Measurements from ENCODE around the gene AFAP1.

Gene AFAP1

GRCh38 chr4:7968262-7968896, 28.7 kb upstream of the AFAP1 start:
- 91% methylated on average over 16 of the region's 16 CpGs for WGBS, 2 experiments
- Histone ChIP-seq H3K27me3 (ENCODE audit: control insufficient read depth, insufficient read depth, low read length, poor library complexity, severe bottlenecking) (no peaks in the 10 kb centered on the region), H3K27ac (ENCODE audit: insufficient read depth, low read depth, low read length, poor library complexity, severe bottlenecking) (no peak overlapping the region)

DNA sequence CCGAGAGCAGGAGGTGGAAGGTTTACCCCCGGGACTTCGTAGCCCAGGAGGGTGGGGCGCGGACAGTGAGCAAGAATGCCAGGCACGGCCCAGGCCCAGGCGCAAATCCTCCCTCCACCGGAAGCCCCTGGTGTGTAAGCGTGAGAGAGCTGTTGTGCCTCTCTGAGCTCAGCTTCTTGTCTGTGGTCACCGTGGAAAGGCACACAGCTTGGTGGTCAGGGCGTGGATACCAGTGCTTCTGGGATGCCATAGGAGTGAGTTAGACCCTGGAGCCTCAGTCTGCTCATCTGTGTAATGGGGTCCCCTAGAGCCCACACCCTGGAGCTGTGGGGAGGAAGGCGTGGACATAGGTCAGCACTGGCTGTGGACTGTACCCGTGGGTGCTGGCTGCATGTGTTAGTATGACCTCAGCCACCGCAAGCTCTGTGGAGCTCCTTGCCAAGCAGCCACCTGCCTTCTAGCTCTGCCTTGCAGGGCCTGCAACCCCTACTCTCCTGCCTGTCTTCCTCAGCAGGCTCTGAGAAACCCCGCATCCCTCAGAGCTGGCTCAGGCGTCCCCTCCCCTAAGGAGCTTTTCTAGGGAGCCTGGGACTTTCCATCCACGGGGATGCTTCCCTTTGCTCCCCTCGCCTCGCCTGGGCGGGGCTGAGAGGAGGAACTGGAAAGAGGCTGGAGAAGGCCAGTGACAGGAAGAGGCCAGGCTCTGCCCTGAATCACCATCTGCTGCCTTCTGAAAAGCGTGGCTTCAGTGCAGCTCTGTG, 28.0 kb upstream of the AFAP1 start:
- Histone ChIP-seq H3K27ac (ENCODE audit: insufficient read depth, low read depth, low read length, poor library complexity, severe bottlenecking) (no peak overlapping the region), H3K4me1 (ENCODE audit: control insufficient read depth, insufficient read depth, low read length) (peaks cover 9% of the 10 kb centered on the region), H3K36me3 (ENCODE audit: control insufficient read depth, insufficient read depth, low read length) (no peaks in the 10 kb centered on the region), H3K9me3 (ENCODE audit: control insufficient read depth, low read length) (no peaks in the 10 kb centered on the region), H3K27me3 (ENCODE audit: control insufficient read depth, insufficient read depth, low read length, poor library complexity, severe bottlenecking) (no peaks in the 10 kb centered on the region), H3K4me3 (ENCODE audit: insufficient read depth, low read depth, low read length) (no peak overlapping the region)
- WGBS, 2 experiments, result 87 to 88% methylated on average over 21 of the region's 21 CpGs

More at GRCh38 chr4:7968262-7968896, 28.7 kb upstream of the AFAP1 start:
- Histone ChIP-seq H3K4me1 (ENCODE audit: control insufficient read depth, insufficient read depth, low read length) (peaks cover 9% of the 10 kb centered on the region), H3K36me3 (ENCODE audit: control insufficient read depth, insufficient read depth, low read length) (no peaks in the 10 kb centered on the region), H3K4me3 (ENCODE audit: insufficient read depth, low read depth, low read length) (no peak overlapping the region), H3K9me3 (ENCODE audit: control insufficient read depth, low read length) (no peaks in the 10 kb centered on the region)

DNA sequence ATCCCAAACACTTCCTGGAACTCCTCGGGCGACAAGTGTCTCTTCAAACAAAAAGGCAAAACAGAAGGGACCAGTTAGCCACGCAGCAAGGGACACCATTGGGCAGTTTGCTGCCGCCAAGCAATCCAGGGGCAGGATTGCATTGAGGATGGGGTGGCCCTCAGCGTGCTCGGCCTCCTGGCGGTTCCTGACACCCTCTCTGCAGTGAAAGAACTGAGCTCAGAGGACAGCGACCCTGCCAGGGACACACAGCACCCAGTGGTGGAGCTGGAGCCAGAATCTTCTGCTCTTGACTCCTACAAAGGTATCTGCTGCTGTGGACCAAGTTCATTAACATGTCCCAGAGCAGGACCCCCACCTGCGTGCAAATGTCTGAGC, 27.4 kb upstream of the AFAP1 start:
- WGBS, 2 experiments, result 86 to 89% methylated on average over 9 of the region's 9 CpGs
- H3K36me3 ChIP-seq (ENCODE audit: control insufficient read depth, insufficient read depth, low read length), result no peaks in the 10 kb centered on the region

GRCh38 chr4:7966281-7967062, 26.8 kb upstream of the AFAP1 start:
- H3K27ac ChIP-seq (ENCODE audit: insufficient read depth, low read depth, low read length, poor library complexity, severe bottlenecking), result no peak overlapping the region
- H3K27me3 ChIP-seq (ENCODE audit: control insufficient read depth, insufficient read depth, low read length, poor library complexity, severe bottlenecking), result no peaks in the 10 kb centered on the region
- H3K4me1 ChIP-seq (ENCODE audit: control insufficient read depth, insufficient read depth, low read length), result peaks cover 9% of the 10 kb centered on the region
- H3K9me3 ChIP-seq (ENCODE audit: control insufficient read depth, low read length), result no peaks in the 10 kb centered on the region
- no peak overlapping the region for H3K4me3 ChIP-seq (ENCODE audit: insufficient read depth, low read depth, low read length)
- WGBS, 2 experiments, result 89 to 91% methylated on average over 36 to 37 of the region's 37 CpGs
- no peaks in the 10 kb centered on the region for H3K36me3 ChIP-seq (ENCODE audit: control insufficient read depth, insufficient read depth, low read length)

More for the DNA sequence above, 27.4 kb upstream of the AFAP1 start:
- Histone ChIP-seq H3K27me3 (ENCODE audit: control insufficient read depth, insufficient read depth, low read length, poor library complexity, severe bottlenecking) (no peaks in the 10 kb centered on the region), H3K27ac (ENCODE audit: insufficient read depth, low read depth, low read length, poor library complexity, severe bottlenecking) (no peak overlapping the region), H3K4me1 (ENCODE audit: control insufficient read depth, insufficient read depth, low read length) (peaks cover 9% of the 10 kb centered on the region), H3K4me3 (ENCODE audit: insufficient read depth, low read depth, low read length) (no peak overlapping the region), H3K9me3 (ENCODE audit: control insufficient read depth, low read length) (no peaks in the 10 kb centered on the region)

DNA sequence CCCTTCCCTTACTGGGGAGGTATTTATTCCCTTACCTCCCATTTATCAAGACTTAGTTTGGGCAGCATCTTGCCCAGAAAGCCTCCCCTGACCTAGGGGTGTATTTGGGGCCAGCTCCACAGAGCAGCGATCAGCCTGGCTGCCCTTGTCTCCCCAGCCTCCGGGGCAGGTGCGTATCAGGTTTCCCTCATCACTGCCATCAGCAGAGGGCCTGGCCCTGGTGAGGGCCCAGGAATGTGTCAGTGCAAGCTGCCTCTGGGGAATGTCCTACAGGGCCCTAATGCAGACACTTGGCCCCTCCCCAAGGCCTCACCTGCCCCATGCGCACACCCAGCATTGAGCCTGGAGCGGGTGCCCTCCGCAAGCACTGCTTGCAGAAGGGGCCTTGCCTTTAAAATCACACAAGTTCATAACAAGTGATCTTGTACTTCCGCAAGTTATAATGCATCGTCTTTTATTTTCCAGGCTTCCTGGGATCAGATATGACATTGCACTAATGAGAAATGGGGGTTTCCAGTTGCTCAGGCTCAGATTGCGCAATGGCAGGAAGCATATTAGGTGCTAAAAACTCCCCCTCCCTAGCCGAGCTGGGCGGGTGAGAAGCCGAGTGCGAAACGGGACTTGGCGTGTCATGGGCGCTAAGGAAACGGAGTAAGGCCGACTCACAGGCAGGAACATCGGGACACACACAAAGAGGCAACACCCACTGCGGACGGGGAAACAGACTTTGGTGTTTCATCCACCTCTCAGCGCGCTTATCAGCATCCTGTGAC, 25.4 kb upstream of the AFAP1 start:
- no peak overlapping the region for H3K27ac ChIP-seq (ENCODE audit: insufficient read depth, low read depth, low read length, poor library complexity, severe bottlenecking)
- no peaks in the 10 kb centered on the region for H3K27me3 ChIP-seq (ENCODE audit: control insufficient read depth, insufficient read depth, low read length, poor library complexity, severe bottlenecking)
- H3K4me1 ChIP-seq (ENCODE audit: control insufficient read depth, insufficient read depth, low read length), result peaks cover 6% of the 10 kb centered on the region
- no peaks in the 10 kb centered on the region for H3K36me3 ChIP-seq (ENCODE audit: control insufficient read depth, insufficient read depth, low read length)
- WGBS, 2 experiments, result 88 to 91% methylated on average over 23 of the region's 23 CpGs
- no peaks in the 10 kb centered on the region for H3K9me3 ChIP-seq (ENCODE audit: control insufficient read depth, low read length)
- H3K4me3 ChIP-seq (ENCODE audit: insufficient read depth, low read depth, low read length), result no peak overlapping the region

- H3K4me3 ChIP-seq (ENCODE audit: insufficient read depth, low read depth, low read length), result no peak overlapping the region
- no peaks in the 10 kb centered on the region for H3K27me3 ChIP-seq (ENCODE audit: control insufficient read depth, insufficient read depth, low read length, poor library complexity, severe bottlenecking)
- no peak overlapping the region for H3K27ac ChIP-seq (ENCODE audit: insufficient read depth, low read depth, low read length, poor library complexity, severe bottlenecking)
- no peaks in the 10 kb centered on the region for H3K36me3 ChIP-seq (ENCODE audit: control insufficient read depth, insufficient read depth, low read length)
- H3K4me1 ChIP-seq (ENCODE audit: control insufficient read depth, insufficient read depth, low read length), result peaks cover under 1% of the 10 kb centered on the region
- H3K9me3 ChIP-seq (ENCODE audit: control insufficient read depth, low read length), result no peaks in the 10 kb centered on the region
- 86 to 87% methylated on average over 4 to 5 of the region's 5 CpGs for WGBS, 2 experiments
Measured at GRCh38 chr4:7964459-7964858, 24.8 kb upstream of the AFAP1 start.

DNA sequence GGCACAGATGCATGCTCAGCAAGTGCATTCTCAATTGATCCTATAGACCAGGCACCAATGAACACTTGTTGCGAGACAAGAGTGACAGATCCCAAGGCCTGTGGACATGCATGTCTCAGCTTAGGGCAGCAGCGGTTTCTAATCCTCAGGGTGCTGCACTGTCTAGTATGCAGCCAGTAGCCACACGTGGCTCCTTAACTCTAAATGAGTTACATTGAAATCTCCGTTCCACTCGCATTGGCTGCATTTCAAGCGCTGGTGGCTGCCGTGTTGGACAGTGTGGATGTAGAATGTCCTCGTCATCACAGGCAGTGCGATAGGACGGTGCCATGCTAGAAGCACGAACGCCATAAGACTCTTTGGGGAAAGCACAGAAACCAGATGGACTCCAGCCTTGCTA, 24.0 kb upstream of the AFAP1 start:
- Histone ChIP-seq H3K36me3 (ENCODE audit: control insufficient read depth, insufficient read depth, low read length) (no peaks in the 10 kb centered on the region), H3K27ac (ENCODE audit: insufficient read depth, low read depth, low read length, poor library complexity, severe bottlenecking) (no peak overlapping the region), H3K27me3 (ENCODE audit: control insufficient read depth, insufficient read depth, low read length, poor library complexity, severe bottlenecking) (no peaks in the 10 kb centered on the region), H3K4me3 (ENCODE audit: insufficient read depth, low read depth, low read length) (no peak overlapping the region), H3K9me3 (ENCODE audit: control insufficient read depth, low read length) (no peaks in the 10 kb centered on the region), H3K4me1 (ENCODE audit: control insufficient read depth, insufficient read depth, low read length) (peaks cover 3% of the 10 kb centered on the region)
- WGBS, 2 experiments, result 97% methylated on average over 12 of the region's 12 CpGs

DNA sequence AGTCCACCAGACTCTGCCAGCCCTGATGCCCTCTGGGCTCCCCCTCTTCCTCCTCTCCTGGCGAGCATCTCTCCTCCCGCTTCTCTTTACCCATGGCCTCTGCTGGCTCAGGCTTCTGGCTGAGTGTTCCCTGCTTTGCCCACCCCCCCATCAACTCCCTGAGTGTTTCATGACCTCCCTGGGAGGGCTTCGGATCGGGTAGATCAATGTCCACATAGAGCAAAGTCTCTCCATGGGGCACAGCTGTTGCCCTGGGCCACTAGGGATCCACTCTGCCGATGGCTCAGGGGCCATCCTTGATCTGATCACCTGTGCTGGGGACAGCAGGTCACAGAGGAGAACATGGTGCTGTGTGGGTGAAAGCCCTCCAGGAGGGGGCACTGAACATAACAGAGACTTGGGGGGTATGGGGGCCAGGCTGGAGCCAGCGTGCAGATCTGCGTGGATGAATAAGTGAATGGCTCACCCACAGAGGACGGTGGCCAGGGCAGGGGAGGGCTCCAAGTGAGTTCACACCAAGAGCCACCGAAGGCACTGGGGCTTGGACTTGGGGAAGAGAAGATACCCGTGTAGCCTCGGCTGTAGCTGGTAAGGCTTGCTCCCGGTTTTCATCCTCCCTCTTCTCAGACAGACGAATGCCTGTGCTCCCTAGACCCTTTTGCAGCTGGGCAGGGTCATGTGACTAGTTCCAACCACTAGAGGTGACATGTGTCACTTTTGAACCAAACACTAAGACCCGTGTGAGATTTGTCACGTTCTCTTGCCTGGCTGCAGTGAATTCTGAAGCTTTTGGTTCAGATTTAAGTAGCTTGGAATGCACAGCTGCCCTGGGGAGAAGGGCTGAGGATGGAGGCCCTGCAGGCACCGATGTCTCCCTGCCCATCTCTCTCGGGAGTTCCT, 23.2 kb upstream of the AFAP1 start:
- Histone ChIP-seq H3K4me3 (ENCODE audit: insufficient read depth, low read depth, low read length) (no peak overlapping the region), H3K27me3 (ENCODE audit: control insufficient read depth, insufficient read depth, low read length, poor library complexity, severe bottlenecking) (no peaks in the 10 kb centered on the region), H3K4me1 (ENCODE audit: control insufficient read depth, insufficient read depth, low read length) (peaks cover 3% of the 10 kb centered on the region), H3K36me3 (ENCODE audit: control insufficient read depth, insufficient read depth, low read length) (no peaks in the 10 kb centered on the region), H3K9me3 (ENCODE audit: control insufficient read depth, low read length) (no peaks in the 10 kb centered on the region), H3K27ac (ENCODE audit: insufficient read depth, low read depth, low read length, poor library complexity, severe bottlenecking) (no peak overlapping the region)
- WGBS, 2 experiments, result 90 to 91% methylated on average over 17 of the region's 17 CpGs

Data from ectodermal cell (in vitro differentiated cells).